DOHH2 (cell line): ENCODE data around the gene VPS26B.

ENCODE experiments used
- H3F3A ChIP-seq: fragments of 200-600 bp; sonication (generic), shearing (Covaris generic); 2 replicates; pipeline ENCODE4 v1.6.0; 2016; ENCODE audit warnings: antibody characterized with exemption, mild to moderate bottlenecking; ENCODE audit not compliant: control insufficient read depth, insufficient read depth
- H3K27ac ChIP-seq: fragments of 200-600 bp; sonication (generic); 2 replicates; pipeline ENCODE4 v1.5.1; 2014; ENCODE audit warnings: low read depth, mild to moderate bottlenecking, low read length, moderate library complexity
- H3K27me3 ChIP-seq: fragments of 200-600 bp; sonication (generic); 2 replicates; pipeline ENCODE4 v1.6.1; 2014; ENCODE audit warnings: mild to moderate bottlenecking, low read length, mixed read lengths; ENCODE audit not compliant: control insufficient read depth
- H3K36me3 ChIP-seq: fragments of 200-600 bp; sonication (generic); 2 replicates; pipeline ENCODE4 v1.6.1; 2014; ENCODE audit warnings: mild to moderate bottlenecking, low read length, moderate library complexity, mixed read lengths; ENCODE audit not compliant: control insufficient read depth
- H3K4me1 ChIP-seq: fragments of 200-600 bp; sonication (generic); 2 replicates; pipeline ENCODE4 v1.6.1; 2014; ENCODE audit warnings: mild to moderate bottlenecking, low read length, mixed read lengths; ENCODE audit not compliant: control insufficient read depth
- H3K4me2 ChIP-seq: fragments of 200-600 bp; sonication (generic); 2 replicates; pipeline ENCODE4 v1.6.0; 2014; ENCODE audit warnings: mild to moderate bottlenecking, low read length, moderate library complexity
- H3K4me3 ChIP-seq: fragments of 200-600 bp; sonication (generic); 2 replicates; pipeline ENCODE4 v1.5.1; 2014; ENCODE audit warnings: mild to moderate bottlenecking, low read length, mixed read lengths
- H3K79me2 ChIP-seq: fragments of 200-600 bp; sonication (generic); 2 replicates; pipeline ENCODE4 v1.6.1; 2014; ENCODE audit warnings: mild to moderate bottlenecking, low read length, mixed read lengths; ENCODE audit not compliant: control insufficient read depth
- H3K9me2 ChIP-seq: fragments of 200-600 bp; sonication (generic); replicated peaks from 2 replicates; pipeline ENCODE4 v1.6.1; 2014; ENCODE audit warnings: mild to moderate bottlenecking, low read length, mixed read lengths; ENCODE audit not compliant: control insufficient read depth
- H3K9me3 ChIP-seq: fragments of 200-600 bp; sonication (generic); 2 replicates; pipeline ENCODE4 v1.6.1; 2014; ENCODE audit warnings: antibody characterized with exemption, low read length, mixed read lengths; ENCODE audit not compliant: control insufficient read depth, insufficient read depth
- H4K20me1 ChIP-seq: fragments of 200-600 bp; sonication (generic); 2 replicates; pipeline ENCODE4 v1.6.0; 2014; ENCODE audit warnings: low read depth, mild to moderate bottlenecking, antibody characterized with exemption, low read length, moderate library complexity; ENCODE audit not compliant: control insufficient read depth, insufficient read depth
- CTCF ChIP-seq: fragments of 200-600 bp; sonication (generic); IDR thresholded peaks from one replicate; pipeline ENCODE4 v1.5.1; 2014; ENCODE audit warnings: antibody characterized with exemption, mild to moderate bottlenecking, low read depth, low read length; ENCODE audit not compliant: poor library complexity, severe bottlenecking
- EZH2phosphoT487 ChIP-seq: fragments of 200-600 bp; sonication (generic); IDR thresholded peaks from 2 replicates; pipeline ENCODE4 v1.6.1; 2017; ENCODE audit warnings: borderline replicate concordance, mild to moderate bottlenecking, antibody characterized with exemption, low read length, moderate library complexity, mixed read lengths

VPS26B gene

GRCh38 chr11:134294664-134295063 is 70.2 kb downstream of the VPS26B start:
- no peak overlapping the region for H3K27ac ChIP-seq
- TF ChIP-seq CTCF (no peak), EZH2phosphoT487 (no peak)
- no peaks in the 10 kb centered on the region for H3K4me1 ChIP-seq
- no peaks in the 10 kb centered on the region for H4K20me1 ChIP-seq
- no peak overlapping the region for H3K4me2 ChIP-seq
- no peaks in the 10 kb centered on the region for H3K36me3 ChIP-seq
- no peaks in the 10 kb centered on the region for H3K79me2 ChIP-seq
- no peak overlapping the region for H3K4me3 ChIP-seq
- H3K9me3 ChIP-seq: no peaks in the 10 kb centered on the region
- H3F3A ChIP-seq: no peaks in the 10 kb centered on the region
- no peaks in the 10 kb centered on the region for H3K9me2 ChIP-seq
- no peaks in the 10 kb centered on the region for H3K27me3 ChIP-seq
